Fibroblast of skin of scalp (primary cell): ENCODE data around the gene BEST3. TPM values are rescaled to one million over a fixed set of nuclear protein-coding genes. Genes with fewer than 3 reads are reported as not detected.
A peak's percentile ranks its signal among the peaks of the same experiment; 100 is the strongest.

Experiments used
- DNase-seq: peaks from one replicate; pipeline ENCODE4 v3.0.0-alpha.2; 2013
- polyA plus RNA-seq, 2 experiments: library from polyadenylated mRNA; unstranded; fragments of 120-200 nt; gene quantifications; one replicate each; pipeline ENCODE4 v1.2.1, GENCODE V29; 2013; ENCODE audit not compliant: insufficient read length in 2 of 2

Gene BEST3
- polyA plus RNA-seq (2013, experiment 1 of 2; ENCODE audit: insufficient read length), result 0.33 TPM
- polyA plus RNA-seq (2013, experiment 2 of 2; ENCODE audit: insufficient read length), result 1.3 TPM

GRCh38 chr12:69698769-69699540 lies at the start of gene BEST3:
Gene BEST3 (minus strand): TSS chr12:69699303. CDS start chr12:69697798, 1,505 bp downstream.
- DNase-seq, result no peak

- DNase-seq, result no peak
These were observed 45.0 kb upstream of the BEST3 start for GRCh38 chr12:69744109-69744508.

GRCh38 chr12:69739287-69740191 lies 40.4 kb upstream of the BEST3 start:
- peak; percentile 31 for DNase-seq

DNA sequence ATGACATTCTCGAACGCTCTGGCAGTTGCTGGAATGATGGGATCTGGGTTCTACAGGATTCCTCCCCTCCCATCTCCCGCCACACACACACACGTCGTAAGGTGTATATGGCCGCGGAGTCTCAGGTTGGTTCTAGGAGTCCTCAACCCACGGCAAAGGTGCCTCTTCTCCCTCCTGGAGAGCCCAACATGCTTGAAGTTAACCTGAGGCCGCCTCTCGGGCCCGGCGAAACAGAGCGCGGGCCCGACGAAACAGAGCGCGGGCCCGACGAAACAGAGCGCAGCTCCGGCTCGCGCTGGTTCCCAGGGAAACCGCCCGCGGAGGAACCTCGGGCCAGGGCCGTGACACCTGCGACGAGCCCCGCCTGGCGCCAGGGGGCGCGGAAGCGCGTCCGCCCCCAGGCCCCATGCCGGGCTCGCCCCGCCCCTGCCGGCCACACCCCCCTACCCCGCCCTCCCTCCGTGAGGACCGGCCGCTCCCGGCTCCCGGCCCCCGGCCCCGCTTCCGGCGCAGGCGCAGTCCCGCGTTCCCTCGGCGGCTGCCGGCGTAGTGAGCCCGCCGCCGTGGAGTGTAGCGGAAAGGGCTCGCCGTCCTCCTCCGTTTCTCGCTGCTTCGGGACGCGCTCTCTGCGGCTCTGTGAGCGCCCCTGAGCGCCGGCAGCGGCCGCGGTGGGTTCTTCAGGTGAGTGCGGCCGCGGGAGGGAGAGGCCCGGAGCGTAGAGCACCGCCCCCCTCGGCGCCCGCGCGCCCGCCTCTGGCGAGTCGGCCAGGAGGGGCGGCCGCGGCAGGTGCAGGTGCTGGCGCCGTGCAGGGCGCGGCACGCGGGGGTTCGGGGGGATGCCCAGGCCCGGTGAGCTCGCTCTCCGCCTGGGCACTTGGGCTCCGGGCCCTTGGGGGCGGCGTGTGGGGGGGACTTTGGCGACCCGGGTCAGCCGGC lies 39.5 kb upstream of the BEST3 start, which contains the start of gene RAB3IP:
Gene RAB3IP (plus strand): TSS at position 510 of the 936 bp plus-strand sequence. CDS start 16,549 bp downstream, outside the sequence.
- DNase-seq, result peak; percentile 83

DNA sequence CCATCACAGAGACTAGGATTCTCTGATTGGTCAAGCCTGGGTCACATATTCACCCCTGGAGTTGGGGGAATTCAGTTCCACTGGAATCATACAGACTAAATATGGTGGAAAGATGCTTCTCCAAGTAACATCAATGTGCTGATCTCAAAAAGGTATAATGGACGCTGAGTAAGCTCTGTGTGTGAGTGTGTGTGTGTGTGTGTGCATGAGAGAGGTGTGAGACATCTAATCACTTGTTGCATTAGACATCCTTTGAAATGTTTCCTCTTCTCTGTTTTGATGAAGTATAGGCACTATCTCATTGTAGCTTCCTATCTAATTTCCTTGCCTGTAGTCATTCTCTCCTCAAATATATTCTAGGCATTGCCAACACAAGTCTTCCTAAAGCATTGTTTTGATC lies 34.5 kb upstream of the BEST3 start:
- no peak for DNase-seq

DNA sequence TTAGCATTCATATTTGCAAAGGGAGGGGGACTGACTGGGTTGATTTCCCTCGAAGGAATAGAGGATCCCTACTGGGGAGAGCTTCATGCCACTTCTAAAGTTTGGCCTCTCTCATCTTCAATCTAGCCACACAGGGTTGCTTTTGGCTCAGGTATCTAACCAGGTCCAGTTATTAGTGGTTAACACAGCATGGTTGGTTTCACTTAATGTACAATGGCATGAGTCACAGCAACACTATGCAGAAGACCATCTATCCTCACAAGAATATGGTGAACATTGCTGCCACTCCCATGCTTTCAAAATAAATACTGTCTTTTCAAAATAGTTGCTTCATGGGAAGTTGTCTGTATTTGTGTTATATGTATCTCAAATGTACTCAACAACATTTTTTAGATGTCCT lies 33.0 kb upstream of the BEST3 start:
- DNase-seq, result peak; percentile 27

DNA sequence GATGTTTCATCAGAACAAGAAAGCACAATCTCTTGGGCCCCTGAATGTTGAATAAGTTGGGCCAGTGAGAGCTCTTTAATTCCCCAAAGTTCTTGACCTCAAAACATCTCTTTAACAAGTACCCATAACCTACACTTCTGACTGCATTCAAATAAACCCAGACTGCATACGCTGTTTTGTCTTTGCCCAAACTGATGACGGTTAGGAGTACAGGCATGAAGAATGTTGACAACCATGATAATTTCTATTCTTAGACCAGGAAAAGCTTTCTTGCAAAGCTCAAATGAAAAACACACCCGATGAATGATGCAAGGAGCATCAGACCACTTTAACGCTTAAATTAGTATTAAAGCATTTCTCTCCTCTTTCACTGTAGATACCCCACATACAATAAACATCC lies 27.8 kb upstream of the BEST3 start:
- peak; percentile 23 for DNase-seq

DNA sequence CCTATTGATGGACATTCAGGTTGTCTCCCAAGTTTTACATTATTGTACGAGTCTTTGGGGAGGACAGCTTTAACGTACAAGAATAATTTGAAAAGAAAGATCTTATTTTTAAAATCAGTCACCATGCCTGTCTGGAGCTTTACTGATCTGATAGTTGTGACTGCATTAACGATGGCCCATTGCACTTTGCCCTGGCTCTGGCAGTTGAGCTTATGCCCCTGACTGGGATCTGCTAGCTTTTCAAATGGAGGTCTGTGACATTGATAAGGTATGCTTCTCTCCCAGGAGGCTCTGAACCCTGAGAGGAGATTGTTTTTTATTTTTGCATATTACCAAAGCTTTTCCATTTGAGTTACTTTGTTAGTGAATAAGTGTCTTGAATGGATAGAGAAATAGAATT lies 21.6 kb upstream of the BEST3 start:
- no peak for DNase-seq

- no peak for DNase-seq
These were observed 20.5 kb upstream of the BEST3 start for GRCh38 chr12:69719336-69720316.

DNA sequence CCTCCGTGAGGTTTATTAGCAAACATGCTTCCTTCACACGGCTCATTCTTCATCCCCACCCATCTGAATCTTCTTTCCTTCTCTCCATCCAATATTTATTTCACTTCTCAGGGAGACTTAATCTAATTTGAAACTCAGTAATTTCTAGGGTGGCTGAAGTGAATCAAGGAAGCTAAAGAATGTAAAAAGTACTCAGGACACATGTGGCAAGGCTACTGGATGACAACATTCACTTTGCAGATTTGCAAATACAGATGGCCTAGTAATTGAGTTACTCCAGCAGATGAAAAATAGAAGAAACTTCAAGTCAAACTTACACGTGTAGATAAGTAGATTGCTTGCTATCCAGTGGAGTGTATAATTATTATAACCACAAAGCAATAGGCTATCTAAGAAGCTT lies 15.4 kb upstream of the BEST3 start:
- no peak for DNase-seq

GRCh38 chr12:69712826-69713225 lies 13.7 kb upstream of the BEST3 start:
- no peak for DNase-seq

- no peak for DNase-seq
These were observed 9.5 kb upstream of the BEST3 start for GRCh38 chr12:69708649-69709048.

DNA sequence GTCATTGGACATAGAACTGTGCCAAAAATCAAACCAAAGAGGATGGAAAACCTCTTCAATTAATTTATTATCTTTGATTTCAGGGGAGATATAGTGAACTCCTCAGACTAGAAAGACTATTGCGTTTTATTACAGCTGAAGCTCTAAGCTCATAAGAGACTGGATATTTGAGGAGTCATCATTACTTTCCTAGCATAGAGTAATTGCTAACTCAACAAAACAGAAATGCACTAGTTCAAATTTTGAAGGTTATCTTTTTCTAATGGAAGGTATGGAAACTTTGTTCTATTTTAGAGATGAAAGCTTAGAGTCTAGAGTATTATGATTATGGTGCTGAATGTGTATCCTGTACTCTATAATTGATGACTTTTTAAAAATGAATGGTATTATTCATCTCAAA lies 5.3 kb upstream of the BEST3 start:
- DNase-seq, result no peak

- DNase-seq, result no peak
These were observed 4.1 kb upstream of the BEST3 start for GRCh38 chr12:69703146-69703642.

GRCh38 chr12:69701826-69702225 lies 2.7 kb upstream of the BEST3 start:
- no peak for DNase-seq

GRCh38 chr12:69698054-69698453 lies 1.0 kb downstream of the BEST3 start:
- DNase-seq, result no peak

DNA sequence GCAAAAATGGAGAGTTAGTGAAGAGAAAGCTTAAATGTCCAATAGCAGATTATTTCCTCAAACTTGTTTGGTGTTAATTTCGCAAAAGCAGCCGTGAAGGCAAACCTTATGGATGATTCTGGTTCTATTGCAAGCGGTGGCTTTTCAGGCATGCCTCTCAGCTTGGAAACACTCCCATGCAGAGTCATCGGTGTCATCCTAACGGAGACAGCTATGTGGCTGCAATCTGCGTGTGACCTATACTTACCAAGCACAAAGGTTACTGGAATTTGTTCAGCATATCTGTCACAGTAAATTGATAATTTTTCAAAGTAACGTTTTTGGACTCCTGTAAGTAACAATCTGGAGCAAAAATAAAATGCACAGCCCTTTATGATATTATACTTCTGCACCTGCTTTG lies 5.0 kb downstream of the BEST3 start:
- no peak for DNase-seq

GRCh38 chr12:69689638-69690037 lies 9.5 kb downstream of the BEST3 start:
- DNase-seq, result no peak

DNA sequence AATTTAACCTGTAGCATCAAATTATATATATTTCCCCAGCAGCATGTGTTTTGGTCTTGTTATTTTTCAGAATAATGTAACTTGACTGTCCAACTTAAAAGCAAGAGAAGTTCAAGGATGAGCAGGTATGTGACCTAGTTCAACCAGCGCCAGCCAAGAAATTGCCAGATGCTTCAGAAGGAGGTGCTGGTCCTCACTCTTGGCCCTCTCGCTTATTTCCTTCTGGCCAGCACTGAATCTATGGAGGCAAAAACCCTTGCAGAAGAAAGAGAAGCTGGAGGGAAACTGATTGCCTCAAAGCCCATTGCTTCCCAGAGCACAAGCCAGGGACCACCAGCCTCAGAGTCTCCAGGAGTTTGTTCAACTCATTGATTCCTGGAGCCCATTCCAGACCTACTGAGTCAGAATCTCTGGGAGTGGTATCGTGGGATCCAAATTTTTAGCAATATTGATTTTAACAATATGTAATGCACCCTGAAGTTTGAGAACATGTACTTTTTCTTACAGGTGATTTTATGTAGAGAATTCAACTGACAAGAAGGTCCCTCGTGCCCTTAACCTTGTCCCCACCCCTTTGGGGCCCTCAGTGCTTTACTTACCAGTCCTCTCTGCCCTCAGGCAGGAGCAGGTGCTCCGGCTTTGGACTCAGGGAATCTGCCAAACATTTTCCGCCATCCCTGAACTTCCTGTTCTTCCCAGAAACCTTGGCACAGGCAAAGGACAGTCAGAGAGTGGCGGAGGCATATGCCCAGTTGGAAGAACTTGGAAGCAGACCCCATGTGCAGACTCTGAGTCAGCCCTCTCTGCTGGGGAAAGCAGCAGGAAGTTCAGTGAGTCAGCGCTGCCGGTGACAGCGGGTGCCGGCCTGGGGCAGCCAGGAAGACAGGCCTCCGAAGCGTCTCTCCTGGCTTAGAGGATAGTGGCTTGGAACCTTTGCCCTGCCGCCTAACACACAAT lies 10.4 kb downstream of the BEST3 start:
- DNase-seq, result peak; percentile 96

DNA sequence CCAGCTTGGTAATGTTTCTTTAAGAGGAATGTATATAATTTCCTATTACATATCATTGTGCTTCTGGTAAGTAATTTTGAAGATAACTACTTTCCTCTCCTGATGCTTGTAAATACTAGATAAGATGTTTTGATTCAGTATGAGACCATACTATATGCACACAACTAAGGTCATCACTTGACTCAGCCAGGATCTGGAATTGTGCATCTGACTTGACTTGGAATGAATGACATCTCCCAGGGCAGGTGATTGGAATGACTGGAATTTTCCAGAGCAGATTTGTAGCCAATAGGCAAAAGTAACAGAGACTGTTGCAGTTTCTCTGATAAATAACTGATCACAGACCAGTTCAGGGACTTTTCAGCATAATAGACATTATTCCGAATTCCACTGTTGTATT lies 11.1 kb downstream of the BEST3 start:
- DNase-seq, result peak; percentile 42
